Measurements from ENCODE around the gene EPHA2.
A peak's percentile ranks its signal among the peaks of the same experiment; 100 is the strongest.

- TF ChIP-seq RAD21 (IDR thresholded peaks at IDR 0.05; ENCODE audit: low read length) (no peak), RFX5 (IDR thresholded peaks at IDR 0.05; ENCODE audit: low read length) (no peak), CTCF (IDR thresholded peaks at IDR 0.05) (peak; percentile 10; the same call in 1 of the 2 replicates), NFIC (IDR thresholded peaks at IDR 0.05; ENCODE audit: borderline replicate concordance) (no peak; the same call in 1 of the 2 replicates), YY1 (IDR thresholded peaks at IDR 0.05; ENCODE audit: low read depth) (no peak), ZBTB33 (IDR thresholded peaks at IDR 0.05; ENCODE audit: borderline replicate concordance, low read depth) (no peak)
Observed at GRCh38 chr1:16155537-16156410, at the start of gene EPHA2.
